Bone marrow (tissue), 2 donors: Measurements from ENCODE around the gene WDFY3.

Experiments
- DNase-seq, 2 donors: peaks; one replicate each; lab custom pipeline; 2025; lab: John Stamatoyannopoulos, UW

Gene WDFY3

GRCh38 chr4:84952776-84953175 is 13.7 kb downstream of the WDFY3 start:
- DNase-seq, result no peak

GRCh38 chr4:84952004-84952403 is 14.5 kb downstream of the WDFY3 start:
- no peak for DNase-seq

- DNase-seq, result no peak
These were observed 18.4 kb downstream of the WDFY3 start for GRCh38 chr4:84948056-84948455.

GRCh38 chr4:84944947-84945346 is 21.5 kb downstream of the WDFY3 start:
- no peak for DNase-seq

- no peak for DNase-seq
These were observed 25.5 kb downstream of the WDFY3 start for GRCh38 chr4:84940960-84941359.

- DNase-seq, result no peak
These were observed 27.4 kb downstream of the WDFY3 start for GRCh38 chr4:84939113-84939512.

- no peak for DNase-seq
These were observed 28.2 kb downstream of the WDFY3 start for GRCh38 chr4:84938316-84938715.

GRCh38 chr4:84937381-84937977 is 29.0 kb downstream of the WDFY3 start:
- DNase-seq, result no peak

GRCh38 chr4:84936123-84936522 is 30.4 kb downstream of the WDFY3 start:
- no peak for DNase-seq

- no peak for DNase-seq
These were observed 34.0 kb downstream of the WDFY3 start for GRCh38 chr4:84932462-84932861.

GRCh38 chr4:84931961-84932360 is 34.5 kb downstream of the WDFY3 start:
- no peak for DNase-seq

GRCh38 chr4:84931274-84931673 is 35.2 kb downstream of the WDFY3 start:
- DNase-seq, result no peak

GRCh38 chr4:84928089-84928488 is 38.4 kb downstream of the WDFY3 start:
- DNase-seq, result no peak

GRCh38 chr4:84927428-84927827 is 39.1 kb downstream of the WDFY3 start:
- no peak for DNase-seq

- no peak for DNase-seq
These were observed 40.9 kb downstream of the WDFY3 start for GRCh38 chr4:84925558-84925957.

- DNase-seq, result no peak
These were observed 42.1 kb downstream of the WDFY3 start for GRCh38 chr4:84924434-84924833.

GRCh38 chr4:84920617-84921016 is 45.9 kb downstream of the WDFY3 start:
- DNase-seq, result no peak

- no peak for DNase-seq
These were observed 48.5 kb downstream of the WDFY3 start for GRCh38 chr4:84917869-84918600.

- DNase-seq, result no peak
These were observed 49.2 kb downstream of the WDFY3 start for GRCh38 chr4:84917086-84917821.

- DNase-seq, result no peak
These were observed 50.3 kb downstream of the WDFY3 start for GRCh38 chr4:84916227-84916626.

GRCh38 chr4:84915396-84915780 is 51.1 kb downstream of the WDFY3 start:
- DNase-seq, result no peak

- no peak for DNase-seq
These were observed 51.6 kb downstream of the WDFY3 start for GRCh38 chr4:84914686-84915395.

- no peak for DNase-seq
These were observed 53.3 kb downstream of the WDFY3 start for GRCh38 chr4:84913176-84913575.
